ENCODE measurements around the gene RIN1.
A peak's percentile ranks its signal among the peaks of the same experiment; 100 is the strongest.
"Not testable (repeated sequence)": the region's sequence is repeated elsewhere in the genome, so short reads cannot be mapped to it uniquely, and the experiment has no call there.

The RIN1 gene

GRCh38 chr11:66334605-66335442 is 1.4 kb downstream of the RIN1 start:
- peak; percentile 39 to 60 for DNase-seq

GRCh38 chr11:66333896-66334604 is 2.2 kb downstream of the RIN1 start:
- no peak for DNase-seq

GRCh38 chr11:66333220-66333877 is 2.9 kb downstream of the RIN1 start:
- no peak for DNase-seq

DNA sequence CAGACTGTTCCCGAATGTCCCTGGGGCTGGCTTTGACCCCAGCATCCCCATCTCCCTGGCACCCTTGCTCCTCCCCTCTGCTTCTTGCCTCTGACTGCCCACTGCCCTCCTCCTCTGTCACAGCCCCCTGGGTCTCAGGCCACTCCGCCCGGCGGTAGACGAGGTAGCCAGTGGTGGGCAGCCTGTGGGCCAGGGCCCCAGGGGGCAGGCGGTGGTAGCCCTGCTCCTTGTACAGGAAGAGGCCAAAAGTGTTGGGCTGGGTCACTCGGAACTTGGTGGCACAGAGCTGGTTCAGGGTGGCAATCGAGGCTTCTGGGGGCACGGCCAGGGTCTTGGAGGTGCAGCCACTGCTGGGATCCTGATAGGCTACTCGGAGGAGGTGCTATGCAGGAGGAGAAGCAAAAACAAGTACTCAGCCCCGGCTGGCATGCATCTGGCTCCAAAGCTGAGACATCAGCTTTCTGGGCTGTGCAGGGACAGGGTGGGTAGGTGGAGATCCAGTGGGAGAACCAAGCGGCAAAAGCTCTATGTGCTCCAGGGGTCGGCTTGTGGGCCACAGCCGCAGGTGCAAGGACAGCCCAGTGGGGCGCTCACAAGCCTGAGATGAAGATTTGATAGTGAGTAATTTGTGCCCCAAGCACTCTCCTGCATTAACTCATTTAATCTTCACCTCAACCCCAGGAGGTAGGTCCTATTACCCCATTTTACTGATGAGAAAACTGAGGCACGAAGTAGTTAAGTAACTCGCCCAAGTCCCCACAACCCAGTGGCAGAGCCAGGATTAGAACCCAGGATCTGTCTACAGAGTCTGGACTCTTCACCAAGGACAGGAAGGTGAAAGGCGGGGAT is 3.6 kb downstream of the RIN1 start:
- DNase-seq: no peak

DNA sequence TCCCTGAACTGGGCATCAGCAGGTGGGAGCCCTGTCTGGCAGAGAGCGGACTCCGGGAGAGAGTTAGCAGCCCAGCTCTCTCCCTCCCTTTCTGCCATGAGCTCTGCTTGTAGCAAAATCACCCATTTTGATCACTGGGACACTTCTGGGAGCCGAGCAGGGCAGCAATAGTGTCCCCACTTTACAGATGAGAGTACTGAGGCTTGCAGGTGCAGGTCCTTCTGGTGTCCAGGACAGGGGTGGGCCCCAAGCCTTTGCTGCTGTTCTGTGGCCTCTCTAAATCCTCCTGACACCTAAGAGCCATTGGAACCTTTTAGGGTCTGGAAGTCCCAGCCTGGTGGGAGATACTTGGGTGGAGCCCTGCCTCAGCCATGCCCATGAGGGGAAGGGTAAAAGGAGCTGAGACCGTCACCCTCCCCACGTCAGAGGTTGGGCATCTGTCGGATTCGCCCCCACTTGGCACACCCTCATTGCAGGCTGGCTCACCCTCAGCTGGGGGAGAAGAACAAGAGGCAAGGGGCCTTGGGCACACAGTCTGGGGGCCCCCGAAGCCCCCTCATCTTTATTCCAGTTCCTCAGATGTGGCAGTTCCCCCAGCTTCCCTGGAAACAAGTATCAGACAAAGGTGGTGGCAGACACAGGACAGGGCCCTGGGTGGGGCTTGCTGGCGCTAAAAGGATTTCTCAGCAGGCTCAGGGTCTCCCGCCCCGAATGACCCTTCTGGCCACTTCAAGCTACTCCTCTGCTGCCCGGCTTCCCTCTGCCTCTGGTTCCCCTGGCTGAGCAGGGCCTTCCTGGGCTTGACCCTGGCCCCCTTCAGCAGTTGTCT is 4.5 kb downstream of the RIN1 start:
- no peak for DNase-seq

- no peak for DNase-seq
Observed at GRCh38 chr11:66330931-66331330, 5.3 kb downstream of the RIN1 start.

- no peak for DNase-seq
Observed at GRCh38 chr11:66329165-66329673, 7.0 kb downstream of the RIN1 start.

- DNase-seq: peak; percentile 23 to 72
Observed at GRCh38 chr11:66328302-66329144, 7.7 kb downstream of the RIN1 start.

DNA sequence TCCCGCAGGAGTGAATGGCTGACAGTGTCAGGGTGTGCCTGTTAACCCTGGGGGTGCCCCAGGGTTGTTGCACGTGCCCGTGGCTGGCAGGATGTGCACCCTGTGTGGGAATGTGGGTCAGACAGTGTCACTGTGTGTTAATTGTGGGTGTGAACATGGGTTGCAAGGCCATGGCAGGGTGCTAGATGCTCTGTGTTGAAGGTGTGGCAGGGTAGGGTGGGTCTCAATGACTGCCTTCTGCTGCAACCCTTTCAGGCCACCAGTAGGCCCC is 8.3 kb downstream of the RIN1 start:
- DNase-seq: no peak

DNA sequence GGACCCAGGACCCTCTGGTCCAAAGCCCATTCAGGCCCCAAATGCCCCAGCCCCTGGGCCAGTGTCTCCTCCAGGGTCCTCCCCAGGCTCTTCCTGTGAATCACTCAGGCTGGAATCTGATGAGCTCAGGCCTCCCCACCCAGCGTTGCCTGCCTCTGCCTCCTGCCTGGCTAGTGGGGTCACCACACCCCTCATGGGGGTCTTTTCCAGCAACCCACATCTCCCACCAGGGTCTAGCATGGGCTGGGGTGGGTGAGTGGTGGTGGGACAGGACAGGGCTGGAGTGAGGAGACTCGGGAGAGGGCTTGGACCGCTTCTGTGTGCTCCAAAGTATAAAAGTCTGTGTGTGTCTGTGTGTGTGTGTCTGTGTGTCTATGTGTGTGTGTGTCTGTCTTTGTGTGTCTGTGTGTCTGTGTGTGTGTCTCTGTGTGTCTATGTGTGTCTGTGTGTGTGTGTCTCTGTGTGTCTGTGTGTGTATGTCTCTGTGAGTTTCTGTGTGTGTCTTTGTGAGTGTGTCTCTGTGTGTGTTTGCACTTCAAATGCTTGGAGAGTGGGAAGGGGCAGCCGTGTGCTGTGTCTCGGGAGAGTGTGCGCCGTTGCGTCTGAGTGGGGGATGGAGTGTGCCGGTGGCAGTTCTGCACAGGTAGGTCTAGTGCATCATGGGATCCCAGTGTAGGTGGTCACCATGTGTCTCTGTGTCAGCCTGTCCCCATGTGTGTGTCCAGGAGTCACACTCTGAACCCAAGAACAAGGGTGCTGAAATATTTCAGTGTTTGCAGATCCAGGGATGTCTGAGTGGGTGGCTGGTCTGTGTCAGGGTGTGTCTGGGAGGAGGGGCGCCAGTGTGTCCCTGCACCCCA is 8.8 kb downstream of the RIN1 start:
- DNase-seq: no peak

DNA sequence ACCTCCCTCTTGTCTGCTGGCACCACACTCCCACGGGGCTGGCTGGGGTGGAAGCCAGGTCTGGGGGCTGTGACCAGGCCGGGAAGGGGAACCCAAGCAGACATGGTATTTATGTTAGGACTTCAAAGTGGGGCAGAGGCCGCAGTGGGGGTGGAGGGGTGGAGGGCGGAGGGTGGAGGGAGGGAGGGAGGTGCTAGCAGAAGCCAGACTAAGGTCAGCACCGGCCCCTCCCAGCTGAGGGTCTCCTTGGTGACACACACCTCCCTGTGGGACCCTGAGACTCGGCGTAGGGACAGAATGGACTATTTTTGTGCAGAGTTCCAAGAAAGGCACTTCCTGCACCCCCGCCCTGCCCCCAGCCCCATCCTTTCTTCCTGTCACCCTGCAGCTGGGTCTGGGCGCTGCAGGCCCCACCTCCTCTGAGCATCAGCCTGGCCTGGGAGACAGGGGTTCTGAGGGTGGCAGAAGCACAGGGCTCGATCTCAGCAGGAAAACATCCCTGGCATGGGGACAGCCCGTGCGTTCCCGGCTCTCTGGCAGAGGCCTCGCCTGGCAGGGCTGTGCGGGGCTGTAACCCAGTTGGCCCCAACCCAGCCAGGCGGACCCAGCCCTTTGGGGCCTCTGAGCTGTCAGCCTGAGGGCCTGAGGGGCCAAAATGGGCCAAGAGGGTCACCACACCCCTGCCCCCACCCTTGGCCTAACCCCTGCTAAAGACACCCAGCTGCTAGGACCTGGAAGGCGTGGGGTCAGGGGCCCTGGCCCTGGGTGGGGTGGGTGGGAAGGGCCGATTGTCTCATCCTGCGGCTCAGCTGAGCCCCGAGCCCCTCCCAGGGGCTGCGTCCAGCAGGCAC is 9.7 kb downstream of the RIN1 start:
- DNase-seq: no peak

- DNase-seq: peak; percentile 75 to 90
Observed at GRCh38 chr11:66325263-66325671, 11.0 kb downstream of the RIN1 start.

DNA sequence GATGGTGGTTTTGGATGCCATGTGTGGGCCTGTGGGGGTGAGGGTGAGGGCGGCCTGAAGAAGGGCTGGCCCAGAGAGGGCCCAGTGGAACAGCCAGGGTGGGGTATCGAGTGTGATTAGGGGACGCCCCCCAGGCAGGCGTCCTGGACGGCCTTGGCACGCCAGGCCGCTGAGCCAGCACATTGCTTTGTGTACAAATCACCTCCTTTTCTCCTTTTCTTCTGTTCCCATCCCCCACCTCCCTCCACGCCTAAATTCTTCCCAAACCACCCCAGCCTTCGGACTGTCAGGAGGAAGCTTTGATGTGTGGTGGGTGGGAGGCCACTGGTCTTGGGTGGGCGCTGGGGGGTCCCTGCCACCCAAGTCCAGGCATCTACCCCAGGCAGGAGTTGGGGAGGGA is 11.6 kb downstream of the RIN1 start:
- DNase-seq: no peak

- DNase-seq: no peak
Observed at GRCh38 chr11:66323684-66324083, 12.6 kb downstream of the RIN1 start.

GRCh38 chr11:66322732-66323427 is 13.4 kb downstream of the RIN1 start:
- no peak for DNase-seq

- no peak for DNase-seq
Observed at GRCh38 chr11:66321606-66322005, 14.6 kb downstream of the RIN1 start.

DNA sequence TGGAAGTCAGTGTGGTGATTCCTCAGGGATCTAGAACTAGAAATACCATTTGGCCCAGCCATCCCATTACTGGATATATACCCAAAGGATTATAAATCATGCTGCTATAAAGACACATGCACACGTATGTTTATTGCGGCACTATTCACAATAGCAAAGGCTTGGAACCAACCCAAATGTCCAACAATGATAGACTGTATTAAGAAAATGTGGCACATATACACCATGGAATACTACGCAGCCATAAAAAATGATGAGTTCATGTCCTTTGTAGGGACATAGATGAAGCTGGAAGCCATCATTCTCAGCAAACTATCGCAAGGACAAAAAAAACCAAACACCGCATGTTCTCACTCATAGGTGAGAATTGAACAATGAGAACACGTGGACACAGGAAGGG is 15.5 kb downstream of the RIN1 start:
- not testable (repeated sequence) for DNase-seq

GRCh38 chr11:66320289-66320688 is 15.9 kb downstream of the RIN1 start:
- DNase-seq: not testable (repeated sequence)

Measured in NCI-H524 (cell line).